Neural progenitor cell (in vitro differentiated cells): ENCODE results near the gene TP53BP2.
A peak's percentile ranks its signal among the peaks of the same experiment; 100 is the strongest.

Experiments used
- EZH2 ChIP-seq: fragments of 200-600 bp; sonication (generic); IDR thresholded peaks from 2 replicates; pipeline ENCODE4 v1.6.1; 2017; ENCODE audit warnings: antibody characterized with exemption, mild to moderate bottlenecking, moderate library complexity
- EZH2phosphoT487 ChIP-seq: fragments of 200-600 bp; sonication (generic); IDR thresholded peaks from 2 replicates; pipeline ENCODE4 v1.6.1; 2017; ENCODE audit warnings: antibody characterized with exemption
- TF ChIP-seq, protein P1 (sequence below): fragments of 200-600 bp; sonication (generic); IDR thresholded peaks from 2 replicates; pipeline ENCODE4 v1.5.1; 2017; ENCODE audit warnings: antibody characterized with exemption, mild to moderate bottlenecking

DNA sequence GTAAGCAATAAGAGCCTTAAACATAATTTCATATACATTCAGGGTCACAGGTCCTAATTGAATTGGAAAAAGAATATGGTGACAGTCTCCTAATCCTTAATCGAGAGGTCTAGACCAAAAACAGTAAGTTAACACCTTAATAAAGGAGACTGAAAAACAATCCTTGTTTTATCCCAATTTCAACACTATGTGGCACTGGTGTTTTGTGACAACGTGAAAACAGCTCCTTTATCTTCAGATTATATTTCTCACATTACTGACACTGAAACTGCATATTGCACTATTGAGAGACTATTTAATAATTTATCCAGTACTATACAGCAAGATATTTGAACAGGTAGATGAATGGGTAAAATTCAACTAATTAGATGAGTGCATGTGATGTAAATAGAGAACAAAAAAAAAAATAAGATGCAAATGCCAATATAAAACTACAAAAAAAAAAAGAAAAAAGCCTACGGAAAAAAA is 34.1 kb downstream of the TP53BP2 start:
- TF ChIP-seq EZH2: no peak
- TF ChIP-seq, protein P1, sequence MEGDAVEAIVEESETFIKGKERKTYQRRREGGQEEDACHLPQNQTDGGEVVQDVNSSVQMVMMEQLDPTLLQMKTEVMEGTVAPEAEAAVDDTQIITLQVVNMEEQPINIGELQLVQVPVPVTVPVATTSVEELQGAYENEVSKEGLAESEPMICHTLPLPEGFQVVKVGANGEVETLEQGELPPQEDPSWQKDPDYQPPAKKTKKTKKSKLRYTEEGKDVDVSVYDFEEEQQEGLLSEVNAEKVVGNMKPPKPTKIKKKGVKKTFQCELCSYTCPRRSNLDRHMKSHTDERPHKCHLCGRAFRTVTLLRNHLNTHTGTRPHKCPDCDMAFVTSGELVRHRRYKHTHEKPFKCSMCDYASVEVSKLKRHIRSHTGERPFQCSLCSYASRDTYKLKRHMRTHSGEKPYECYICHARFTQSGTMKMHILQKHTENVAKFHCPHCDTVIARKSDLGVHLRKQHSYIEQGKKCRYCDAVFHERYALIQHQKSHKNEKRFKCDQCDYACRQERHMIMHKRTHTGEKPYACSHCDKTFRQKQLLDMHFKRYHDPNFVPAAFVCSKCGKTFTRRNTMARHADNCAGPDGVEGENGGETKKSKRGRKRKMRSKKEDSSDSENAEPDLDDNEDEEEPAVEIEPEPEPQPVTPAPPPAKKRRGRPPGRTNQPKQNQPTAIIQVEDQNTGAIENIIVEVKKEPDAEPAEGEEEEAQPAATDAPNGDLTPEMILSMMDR: peak; percentile 50
- no peak for TF ChIP-seq EZH2phosphoT487
